Endothelial cell of umbilical vein (primary cell): ENCODE results near the gene CCBE1. TPM values are rescaled to one million over a fixed set of nuclear protein-coding genes. Genes with fewer than 3 reads are reported as not detected.

ENCODE experiments used
- BruUV-seq: library from RNA; stranded (reverse); fragments of 400-500 nt; replicated peaks from 2 replicates; lab custom pipeline; 2021; lab: Mats Ljungman, UMichigan
- CTCF ChIA-PET: fragments of 300-600, 350-600 bp; sonication (Branson Sonifier 250); formaldehyde crosslinking; loops from one replicate; lab custom pipeline; 2021; ENCODE audit warnings: antibody characterized with exemption, inconsistent platforms; lab: Charles Lee
- POLR2A ChIA-PET: fragments of 300-600, 350-600 bp; sonication (Branson Sonifier 250); formaldehyde crosslinking; loops from one replicate; lab custom pipeline; 2021; ENCODE audit warnings: antibody characterized with exemption, inconsistent platforms; lab: Charles Lee
- DNase-seq: peaks from one replicate; pipeline ENCODE4 v3.0.0-alpha.2; 2011; ENCODE audit warnings: low read depth, low spot score
- FAIRE-seq: peaks from 2 replicates; lab custom pipeline; 2011; peaks lifted over from hg19 to GRCh38; lab: Jason Lieb, UNC
- H2AFZ ChIP-seq: 2 replicates; pipeline ENCODE4 v1.6.0; 2012; ENCODE audit warnings: low read depth, low read length, control low read depth, inconsistent platforms
- H3K27ac ChIP-seq: 2 replicates; pipeline ENCODE4 v1.5.1; 2011; ENCODE audit warnings: low read depth, mild to moderate bottlenecking, control low read depth, low read length, moderate library complexity; ENCODE audit not compliant: insufficient read depth
- H3K27me3 ChIP-seq, 2 experiments: 2 replicates each; pipeline versions ENCODE4 v1.6.0 to v1.6.1; 2011; ENCODE audit warnings: low read length in 2 of 2, mixed read lengths in 1 of 2; ENCODE audit not compliant: control insufficient read depth in 2 of 2, insufficient read depth in 2 of 2
- H3K36me3 ChIP-seq, 2 experiments: 2 replicates in 1 of 2; 3 replicates in 1 of 2; pipeline ENCODE4 v1.5.1; 2011; ENCODE audit warnings: low read length in 2 of 2, mild to moderate bottlenecking in 1 of 2, moderate library complexity in 1 of 2; ENCODE audit not compliant: control insufficient read depth in 2 of 2, insufficient read depth in 2 of 2; ENCODE audit errors: extremely low read depth in 1 of 2
- H3K4me1 ChIP-seq: 3 replicates; pipeline ENCODE4 v1.5.1; 2011; ENCODE audit warnings: mild to moderate bottlenecking, low read length; ENCODE audit not compliant: control insufficient read depth, insufficient read depth; ENCODE audit errors: extremely low read depth
- H3K4me2 ChIP-seq: 2 replicates; pipeline ENCODE4 v1.6.1; 2011; ENCODE audit warnings: low read length, control low read depth, mixed read lengths; ENCODE audit not compliant: insufficient read depth
- H3K4me3 ChIP-seq, 3 experiments: fragments of 200-600 bp in 1 of 3; sonication (generic), shearing (Covaris generic) in 1 of 3; replicated peaks in 1 of 3; 2 replicates each; pipeline ENCODE4 v1.5.1; 2011 to 2016; ENCODE audit warnings: control low read depth in 3 of 3, low read length in 3 of 3, mild to moderate bottlenecking in 2 of 3, inconsistent platforms in 1 of 3, low read depth in 1 of 3, moderate library complexity in 1 of 3; ENCODE audit not compliant: insufficient read depth in 1 of 3
- H3K79me2 ChIP-seq: 2 replicates; pipeline ENCODE4 v1.6.0; 2012; ENCODE audit warnings: low read length, inconsistent platforms; ENCODE audit not compliant: control insufficient read depth, insufficient read depth
- H3K9ac ChIP-seq: replicated peaks from 2 replicates; pipeline ENCODE3; 2011; ENCODE audit warnings: low read length, control low read depth; ENCODE audit not compliant: insufficient read depth; ENCODE audit errors: extremely low read depth
- H3K9me1 ChIP-seq: replicated peaks from 3 replicates; pipeline ENCODE4 v1.6.0; 2011; ENCODE audit warnings: mild to moderate bottlenecking, low read length; ENCODE audit not compliant: control insufficient read depth, insufficient read depth; ENCODE audit errors: extremely low read depth
- H3K9me3 ChIP-seq: replicated peaks from 2 replicates; pipeline ENCODE4 v1.5.1; 2012; ENCODE audit warnings: low read length, inconsistent platforms; ENCODE audit not compliant: control insufficient read depth, insufficient read depth
- H4K20me1 ChIP-seq: replicated peaks from 2 replicates; pipeline ENCODE3; 2011; ENCODE audit warnings: mild to moderate bottlenecking, low read length; ENCODE audit not compliant: control insufficient read depth, insufficient read depth; ENCODE audit errors: extremely low read depth
- CTCF ChIP-seq, 2 donors: IDR thresholded peaks; 1 replicate in 1 of 2; 2 replicates in 1 of 2; pipeline ENCODE4 v1.5.1; 2011; ENCODE audit warnings: low read length in 2 of 2, mild to moderate bottlenecking in 2 of 2, moderate library complexity in 2 of 2, control low read depth in 1 of 2, inconsistent platforms in 1 of 2, low read depth in 1 of 2; ENCODE audit not compliant: insufficient read depth in 1 of 2; ENCODE audit errors: extremely low read depth in 1 of 2
- EZH2 ChIP-seq: IDR thresholded peaks from 2 replicates; pipeline ENCODE4 v1.6.1; 2012; ENCODE audit warnings: borderline replicate concordance, low read depth, mild to moderate bottlenecking, moderate library complexity, low read length, inconsistent platforms; ENCODE audit not compliant: severe bottlenecking
- JUN ChIP-seq: IDR thresholded peaks from 2 replicates; pipeline ENCODE4 v1.6.1; 2011; ENCODE audit warnings: borderline replicate concordance, low read depth; ENCODE audit not compliant: insufficient read length, insufficient read depth
- MAX ChIP-seq: IDR thresholded peaks from 2 replicates; pipeline ENCODE4 v1.6.1; 2011; ENCODE audit not compliant: insufficient read depth, insufficient read length
- MYC ChIP-seq: IDR thresholded peaks from one replicate; pipeline ENCODE4 v1.6.1; 2011; ENCODE audit warnings: mild to moderate bottlenecking, low read depth, low read length
- POLR2A ChIP-seq: IDR thresholded peaks from 2 replicates; pipeline ENCODE4 v1.6.1; 2012; ENCODE audit warnings: low read depth, mild to moderate bottlenecking, control low read depth, low read length
- POLR2AphosphoS5 ChIP-seq: IDR thresholded peaks from 2 replicates; pipeline ENCODE4 v1.6.1; 2012; ENCODE audit warnings: low read depth, mild to moderate bottlenecking, control low read depth, low read length, moderate library complexity; ENCODE audit not compliant: insufficient read depth
- dilution Hi-C: fragments of 300-500 bp; cut with MboI; formaldehyde crosslinking; loops from one replicate; pipeline ENCODE4 v1.15.0; 2019; ENCODE audit warnings: low sequenced_read_pairs; ENCODE audit not compliant: extremely low pct_ligation_motif_present
- intact Hi-C: fragments of 100-400 bp; cut with micrococcal nuclease; formaldehyde crosslinking; loops from one replicate; pipeline ENCODE4 v1.10.0; 2022
- polyA plus RNA-seq, 4 experiments: library from polyadenylated mRNA; depleted of rRNA in 3 of 4; stranded (reverse) in 3 of 4; unstranded in 1 of 4; fragments of >200 nt; gene quantifications; 2 replicates each; pipeline versions ENCODE4 v1.2.1 to v1.2.3, GENCODE V29; 2011 to 2012; ENCODE audit warnings: missing spikeins in 1 of 4
- total RNA-seq: library from RNA; stranded (reverse); gene quantifications from 2 replicates; pipeline ENCODE4 v1.2.3, GENCODE V29; 2021

Gene CCBE1
- total and polyA plus RNA-seq, 2 donors (not counting 3 experiments of a cell fraction or from before 2014, with no cell fraction given) = 0.04 TPM; not detected in 1

- dilution Hi-C loops (no loop called here), intact Hi-C loops (no loop called here)
- BruUV-seq = no TSS peak
These were observed 277.0 kb downstream of the CCBE1 start for GRCh38 chr18:59420244-59420643.

GRCh38 chr18:59419386-59419785 lies 277.8 kb downstream of the CCBE1 start:
- FAIRE-seq (no peak), DNase-seq (no peak)
- dilution Hi-C loops = no loop called here
- no peaks in the 10 kb centered on the region for H3K9me1 ChIP-seq
- H3K27me3 ChIP-seq = no peaks in the 10 kb centered on the region
- H3K4me1 ChIP-seq = no peaks in the 10 kb centered on the region
- H4K20me1 ChIP-seq = no peaks in the 10 kb centered on the region
- H3K27ac ChIP-seq = no peak overlapping the region
- no peak overlapping the region for H3K9ac ChIP-seq
- H3K9me3 ChIP-seq = no peaks in the 10 kb centered on the region
- H3K79me2 ChIP-seq = no peaks in the 10 kb centered on the region
- no peak overlapping the region for H3K4me3 ChIP-seq
- H3K36me3 ChIP-seq = no peaks in the 10 kb centered on the region
- TF ChIP-seq POLR2AphosphoS5 (no peak), MAX (no peak), JUN (no peak)
- intact Hi-C loops = no loop called here
- no peak overlapping the region for H3K4me2 ChIP-seq
- ChIA-PET CTCF (no interaction called here), POLR2A (no interaction called here)
- no peak overlapping the region for H2AFZ ChIP-seq
- BruUV-seq = no TSS peak

More at GRCh38 chr18:59420244-59420643, 277.0 kb downstream of the CCBE1 start:
- FAIRE-seq (no peak), DNase-seq (no peak)
- CTCF ChIA-PET = no interaction called here
- no peaks in the 10 kb centered on the region for H3K4me1 ChIP-seq
- no peaks in the 10 kb centered on the region for H3K27me3 ChIP-seq
- no peak overlapping the region for H2AFZ ChIP-seq
- no peak overlapping the region for H3K4me3 ChIP-seq
- no peaks in the 10 kb centered on the region for H4K20me1 ChIP-seq
- H3K79me2 ChIP-seq = no peaks in the 10 kb centered on the region
- no peaks in the 10 kb centered on the region for H3K36me3 ChIP-seq
- POLR2A ChIA-PET = no interaction called here
- no peak overlapping the region for H3K27ac ChIP-seq
- TF ChIP-seq POLR2A = no peak
- TF ChIP-seq EZH2 = no peak
- no peak for TF ChIP-seq MYC
- TF ChIP-seq CTCF (IDR thresholded peaks at IDR 0.05; ENCODE audit: extremely low read depth in 1 of 2, insufficient read depth in 1 of 2, low read depth in 1 of 2, low read length in 2 of 2) = no peak
- no peak overlapping the region for H3K9ac ChIP-seq
- H3K4me2 ChIP-seq = no peak overlapping the region
- no peaks in the 10 kb centered on the region for H3K9me1 ChIP-seq
- no peaks in the 10 kb centered on the region for H3K9me3 ChIP-seq
